PC-9 (cell line): ENCODE results near the gene P2RY12. TPM values are rescaled to one million over a fixed set of nuclear protein-coding genes. Genes with fewer than 3 reads are reported as not detected.

Experiments
- BruUV-seq: library from RNA; stranded (reverse); fragments of 400-500 nt; replicated peaks from 2 replicates; lab custom pipeline; 2021; lab: Mats Ljungman, UMichigan
- CTCF ChIA-PET: fragments of 300-600 bp; sonication (Branson Sonifier 250); formaldehyde crosslinking; loops from one replicate; lab custom pipeline; 2022; ENCODE audit warnings: antibody characterized with exemption; lab: Charles Lee
- POLR2A ChIA-PET: fragments of 300-600 bp; sonication (Branson Sonifier 250); formaldehyde crosslinking; loops from one replicate; lab custom pipeline; 2022; ENCODE audit warnings: antibody characterized with exemption; ENCODE audit not compliant: unreplicated experiment; lab: Charles Lee
- DNase-seq, 2 experiments: peaks; one replicate each; pipeline versions ENCODE4 v3.0.0 to v3.0.0-alpha.2; 2015 to 2022; ENCODE audit warnings: mixed read lengths in 1 of 2
- H2AFZ ChIP-seq: fragments of 200-600 bp; sonication (generic); 2 replicates; pipeline ENCODE4 v1.8.1; 2017; ENCODE audit warnings: antibody characterized with exemption
- H3F3A ChIP-seq: fragments of 200-600 bp; sonication (generic); 2 replicates; pipeline ENCODE4 v1.8.1; 2017; ENCODE audit warnings: antibody characterized with exemption, mild to moderate bottlenecking, low read depth; ENCODE audit not compliant: insufficient read depth
- H3K27ac ChIP-seq: fragments of 200-600 bp; sonication (generic); 2 replicates; pipeline ENCODE4 v1.6.1; 2016; ENCODE audit warnings: mixed run types
- H3K27me3 ChIP-seq: fragments of 200-600 bp; sonication (generic); 2 replicates; pipeline ENCODE4 v1.6.1; 2016; ENCODE audit warnings: low read depth, mixed run types; ENCODE audit not compliant: insufficient read depth
- H3K36me3 ChIP-seq: fragments of 200-600 bp; sonication (generic); 2 replicates; pipeline ENCODE4 v1.6.1; 2016; ENCODE audit warnings: low read depth, mixed run types
- H3K4me1 ChIP-seq: fragments of 200-600 bp; sonication (generic); replicated peaks from 2 replicates; pipeline ENCODE4 v1.6.1; 2016; ENCODE audit warnings: mixed run types; ENCODE audit not compliant: insufficient read depth
- H3K4me2 ChIP-seq: fragments of 200-600 bp; sonication (generic); 2 replicates; pipeline ENCODE4 v1.6.1; 2017; ENCODE audit warnings: mixed run types
- H3K4me3 ChIP-seq: fragments of 200-600 bp; sonication (generic); 2 replicates; pipeline ENCODE4 v1.6.1; 2016; ENCODE audit warnings: mixed run types
- H3K79me2 ChIP-seq: fragments of 200-600 bp; sonication (generic); 2 replicates; pipeline ENCODE4 v1.6.1; 2017; ENCODE audit warnings: low read depth, mixed run types
- H3K9me2 ChIP-seq: fragments of 200-600 bp; sonication (generic); 2 replicates; pipeline ENCODE4 v1.8.1; 2017; ENCODE audit warnings: mild to moderate bottlenecking; ENCODE audit not compliant: insufficient read depth
- H3K9me3 ChIP-seq: fragments of 200-600 bp; sonication (generic); 2 replicates; pipeline ENCODE4 v1.8.1; 2016; ENCODE audit warnings: low read depth; ENCODE audit not compliant: insufficient read depth
- H4K20me1 ChIP-seq: fragments of 200-600 bp; sonication (generic); 2 replicates; pipeline ENCODE4 v1.8.1; 2017; ENCODE audit not compliant: insufficient read depth
- CTCF ChIP-seq: fragments of 200-600 bp; sonication (generic); conservative IDR thresholded peaks from 2 replicates; pipeline ENCODE4 v1.6.1; 2017; ENCODE audit warnings: mixed run types, antibody characterized with exemption, mild to moderate bottlenecking, moderate library complexity
- EZH2 ChIP-seq: fragments of 200-600 bp; sonication (generic); IDR thresholded peaks from 2 replicates; pipeline ENCODE4 v1.8.0; 2017; ENCODE audit warnings: antibody characterized with exemption, low read depth
- intact Hi-C: fragments of 100-400 bp; cut with micrococcal nuclease; formaldehyde crosslinking; loops from one replicate; pipeline ENCODE4 v1.10.0; 2022; ENCODE audit not compliant: unreplicated experiment
- total RNA-seq: library from RNA; stranded (reverse); gene quantifications from 2 replicates; pipeline ENCODE4 v1.2.3, GENCODE V29; 2021

P2RY12 gene
- total RNA-seq, 1 experiment from 2014 or later, result not detected

- BruUV-seq, result no TSS peak
- no peak overlapping the region for H3K4me2 ChIP-seq
- no peaks in the 10 kb centered on the region for H4K20me1 ChIP-seq
- H3K36me3 ChIP-seq, result no peaks in the 10 kb centered on the region
- intact Hi-C loops, result no loop called here
- no peak for DNase-seq
- no peaks in the 10 kb centered on the region for H3K27me3 ChIP-seq
- ChIA-PET POLR2A (no interaction called here), CTCF (no interaction called here)
- H3K9me2 ChIP-seq, result peaks cover 4% of the 10 kb centered on the region; the same call in 1 of the 2 replicates
- H3K4me3 ChIP-seq, result no peak overlapping the region
- H2AFZ ChIP-seq, result no peak overlapping the region
- H3F3A ChIP-seq, result no peaks in the 10 kb centered on the region
- no peak overlapping the region for H3K27ac ChIP-seq
- H3K79me2 ChIP-seq, result no peaks in the 10 kb centered on the region
- no peaks in the 10 kb centered on the region for H3K4me1 ChIP-seq
- peak; percentile 33; the same call in 1 of the 2 replicates for TF ChIP-seq CTCF
- no peak for TF ChIP-seq EZH2
- no peaks in the 10 kb centered on the region for H3K9me3 ChIP-seq
These were observed 41.7 kb upstream of the P2RY12 start for GRCh38 chr3:151426341-151426657.

GRCh38 chr3:151425627-151426340 lies 41.2 kb upstream of the P2RY12 start:
- peaks cover 4% of the 10 kb centered on the region; the same call in 1 of the 2 replicates for H3K9me2 ChIP-seq
- no peaks in the 10 kb centered on the region for H3K4me1 ChIP-seq
- no peaks in the 10 kb centered on the region for H3K36me3 ChIP-seq
- no peak overlapping the region for H3K4me2 ChIP-seq
- no peaks in the 10 kb centered on the region for H3K79me2 ChIP-seq
- intact Hi-C loops, result no loop called here
- no peaks in the 10 kb centered on the region for H3K9me3 ChIP-seq
- H3K27me3 ChIP-seq, result no peaks in the 10 kb centered on the region
- H3F3A ChIP-seq, result no peaks in the 10 kb centered on the region
- H4K20me1 ChIP-seq, result no peaks in the 10 kb centered on the region
- no peak overlapping the region for H2AFZ ChIP-seq
- CTCF ChIA-PET, result no interaction called here
- no peak for DNase-seq
- TF ChIP-seq CTCF (peak; percentile 54; the same call in 1 of the 2 replicates), EZH2 (no peak)
- no peak overlapping the region for H3K4me3 ChIP-seq
- no peak overlapping the region for H3K27ac ChIP-seq
- POLR2A ChIA-PET, result no interaction called here
- no TSS peak for BruUV-seq

- no TSS peak for BruUV-seq
- CTCF ChIA-PET, result no interaction called here
These were observed 38.5 kb upstream of the P2RY12 start for GRCh38 chr3:151423091-151423490.

More at GRCh38 chr3:151423091-151423490, 38.5 kb upstream of the P2RY12 start:
- no peak overlapping the region for H3K4me3 ChIP-seq
- H3K27me3 ChIP-seq, result no peaks in the 10 kb centered on the region
- no peaks in the 10 kb centered on the region for H3K9me3 ChIP-seq
- TF ChIP-seq EZH2, result no peak
- no peak for TF ChIP-seq CTCF
- peaks cover 4% of the 10 kb centered on the region; the same call in 1 of the 2 replicates for H3K9me2 ChIP-seq
- H3K4me2 ChIP-seq, result no peak overlapping the region
- no peak overlapping the region for H2AFZ ChIP-seq
- POLR2A ChIA-PET, result interaction anchor here (0.9 kb wide), 1 partner anchor 15 kb away, joined by 4 read pairs; no protein-coding TSS in a partner anchor
- no peaks in the 10 kb centered on the region for H3F3A ChIP-seq
- H3K27ac ChIP-seq, result no peak overlapping the region
- no peaks in the 10 kb centered on the region for H4K20me1 ChIP-seq
- no peaks in the 10 kb centered on the region for H3K4me1 ChIP-seq
- intact Hi-C loops, result no loop called here
- H3K36me3 ChIP-seq, result no peaks in the 10 kb centered on the region
- DNase-seq, result no peak
- no peaks in the 10 kb centered on the region for H3K79me2 ChIP-seq
